WTC11 (cell line): ENCODE results near the gene CPSF3. TPM values are rescaled to one million over a fixed set of nuclear protein-coding genes. Genes with fewer than 3 reads are reported as not detected.

Source experiments
- ATAC-seq: fragments of 200-7000 bp; cut with Tn5 transposase; 2 replicates; pipeline ENCODE4 v1.10.0; 2021; ENCODE audit warnings: mild to moderate bottlenecking, moderate library complexity
- CTCF ChIA-PET: fragments of 300-600 bp; sonication (Branson Sonifier 250); formaldehyde crosslinking; loops from one replicate; lab custom pipeline; 2021; ENCODE audit warnings: antibody characterized with exemption; lab: Charles Lee
- POLR2A ChIA-PET: fragments of 350-600 bp; sonication (Branson Sonifier 250); formaldehyde crosslinking; loops from one replicate; lab custom pipeline; 2021; ENCODE audit warnings: antibody characterized with exemption; lab: Charles Lee
- DNase-seq: peaks from one replicate; pipeline ENCODE4 v3.0.0; 2021; ENCODE audit warnings: low spot score
- H3K27ac Mint-ChIP-seq: 2 replicates; pipeline ENCODE4 v1.8.0; 2021; ENCODE audit warnings: mixed read lengths
- H3K27me3 Mint-ChIP-seq: 2 replicates; pipeline ENCODE4 v1.8.0; 2021; ENCODE audit warnings: low read depth, mild to moderate bottlenecking, moderate library complexity, mixed read lengths
- H3K36me3 Mint-ChIP-seq: 2 replicates; pipeline ENCODE4 v1.8.0; 2021; ENCODE audit warnings: mixed read lengths
- H3K4me1 Mint-ChIP-seq: 2 replicates; pipeline ENCODE4 v1.8.0; 2022; ENCODE audit warnings: mixed read lengths
- H3K4me3 Mint-ChIP-seq: 2 replicates; pipeline ENCODE4 v1.8.0; 2021; ENCODE audit warnings: mild to moderate bottlenecking, moderate library complexity, mixed read lengths
- H3K9me3 Mint-ChIP-seq: 2 replicates; pipeline ENCODE4 v1.8.0; 2021; ENCODE audit warnings: mixed read lengths
- AFF4 ChIP-seq: sonication (generic); formaldehyde crosslinking; IDR thresholded peaks from 2 replicates; pipeline ENCODE4 v1.8.1; 2023; ENCODE audit warnings: mild to moderate bottlenecking, missing genetic modification reagents, borderline replicate concordance
- AR ChIP-seq: fragments of 250-450 bp; sonication (Bioruptor Pico); IDR thresholded peaks from 2 replicates; pipeline ENCODE4 v1.9.0; 2021; ENCODE audit warnings: mild to moderate bottlenecking
- ATF1 ChIP-seq: sonication (generic); formaldehyde crosslinking; IDR thresholded peaks from 2 replicates; pipeline ENCODE4 v1.8.1; 2023; ENCODE audit warnings: mild to moderate bottlenecking, moderate library complexity, missing genetic modification reagents
- CDX4 ChIP-seq: fragments of 250-450 bp; sonication (Bioruptor Pico); IDR thresholded peaks from 2 replicates; pipeline ENCODE4 v1.9.0; 2021; ENCODE audit warnings: moderate library complexity, mild to moderate bottlenecking, inconsistent platforms, borderline replicate concordance
- ELF4 ChIP-seq: sonication (generic); formaldehyde crosslinking; IDR thresholded peaks from 2 replicates; pipeline ENCODE4 v1.8.1; 2022; ENCODE audit warnings: low read depth, mild to moderate bottlenecking, moderate library complexity, missing genetic modification reagents
- ESRRA ChIP-seq: sonication (generic); formaldehyde crosslinking; IDR thresholded peaks from 2 replicates; pipeline ENCODE4 v1.8.1; 2022; ENCODE audit warnings: mild to moderate bottlenecking, missing genetic modification reagents, borderline replicate concordance
- JAZF1 ChIP-seq: fragments of 250-450 bp; sonication (Bioruptor Pico); IDR thresholded peaks from 2 replicates; pipeline ENCODE4 v1.9.0; 2021; ENCODE audit warnings: moderate library complexity, mild to moderate bottlenecking, inconsistent platforms
- RORB ChIP-seq: fragments of 250-450 bp; sonication (Bioruptor Pico); IDR thresholded peaks from 2 replicates; pipeline ENCODE4 v1.9.0; 2021; ENCODE audit warnings: mild to moderate bottlenecking
- SMAD3 ChIP-seq: sonication (generic); formaldehyde crosslinking; IDR thresholded peaks from 2 replicates; pipeline ENCODE4 v1.8.0; 2022; ENCODE audit warnings: missing genetic modification reagents, mild to moderate bottlenecking, borderline replicate concordance
- STAT6 ChIP-seq: sonication (generic); formaldehyde crosslinking; conservative IDR thresholded peaks from 2 replicates; pipeline ENCODE4 v1.8.1; 2023; ENCODE audit warnings: mild to moderate bottlenecking, low read depth, missing genetic modification reagents, moderate library complexity
- ZNF138 ChIP-seq: sonication (generic); formaldehyde crosslinking; conservative IDR thresholded peaks from 2 replicates; pipeline ENCODE4 v1.8.1; 2022; ENCODE audit warnings: mild to moderate bottlenecking, moderate library complexity, missing genetic modification reagents
- ZNF396 ChIP-seq: fragments of 250-450 bp; sonication (Bioruptor Pico); IDR thresholded peaks from 2 replicates; pipeline ENCODE4 v1.8.0; 2021; ENCODE audit warnings: mild to moderate bottlenecking, moderate library complexity, borderline replicate concordance
- total RNA-seq: library from RNA; stranded (reverse); gene quantifications from 3 replicates; pipeline ENCODE4 v1.2.3, GENCODE V29; 2021
- TF ChIP-seq, protein P1 (sequence below): sonication (generic); formaldehyde crosslinking; IDR thresholded peaks from 2 replicates; pipeline ENCODE4 v1.8.0; 2022; ENCODE audit warnings: mild to moderate bottlenecking, missing genetic modification reagents
- TF ChIP-seq, protein P2 (sequence below): fragments of 250-450 bp; sonication (Bioruptor Pico); conservative IDR thresholded peaks from 2 replicates; pipeline ENCODE4 v1.9.0; 2021; ENCODE audit warnings: mild to moderate bottlenecking

The CPSF3 gene
- total RNA-seq, 1 experiment from 2014 or later: 88.4 TPM

GRCh38 chr2:9401646-9402371 is 21.6 kb upstream of the CPSF3 start (continued):
- TF ChIP-seq, protein P1, sequence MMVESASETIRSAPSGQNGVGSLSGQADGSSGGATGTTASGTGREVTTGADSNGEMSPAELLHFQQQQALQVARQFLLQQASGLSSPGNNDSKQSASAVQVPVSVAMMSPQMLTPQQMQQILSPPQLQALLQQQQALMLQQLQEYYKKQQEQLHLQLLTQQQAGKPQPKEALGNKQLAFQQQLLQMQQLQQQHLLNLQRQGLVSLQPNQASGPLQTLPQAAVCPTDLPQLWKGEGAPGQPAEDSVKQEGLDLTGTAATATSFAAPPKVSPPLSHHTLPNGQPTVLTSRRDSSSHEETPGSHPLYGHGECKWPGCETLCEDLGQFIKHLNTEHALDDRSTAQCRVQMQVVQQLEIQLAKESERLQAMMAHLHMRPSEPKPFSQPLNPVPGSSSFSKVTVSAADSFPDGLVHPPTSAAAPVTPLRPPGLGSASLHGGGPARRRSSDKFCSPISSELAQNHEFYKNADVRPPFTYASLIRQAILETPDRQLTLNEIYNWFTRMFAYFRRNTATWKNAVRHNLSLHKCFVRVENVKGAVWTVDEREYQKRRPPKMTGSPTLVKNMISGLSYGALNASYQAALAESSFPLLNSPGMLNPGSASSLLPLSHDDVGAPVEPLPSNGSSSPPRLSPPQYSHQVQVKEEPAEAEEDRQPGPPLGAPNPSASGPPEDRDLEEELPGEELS (CRISPR knock-in tag): no peak
- TF ChIP-seq ZNF396 (CRISPR knock-in tag) (no peak), ZNF138 (no peak), ATF1 (no peak), ELF4 (CRISPR knock-in tag) (no peak), JAZF1 (CRISPR knock-in tag) (no peak)

DNA sequence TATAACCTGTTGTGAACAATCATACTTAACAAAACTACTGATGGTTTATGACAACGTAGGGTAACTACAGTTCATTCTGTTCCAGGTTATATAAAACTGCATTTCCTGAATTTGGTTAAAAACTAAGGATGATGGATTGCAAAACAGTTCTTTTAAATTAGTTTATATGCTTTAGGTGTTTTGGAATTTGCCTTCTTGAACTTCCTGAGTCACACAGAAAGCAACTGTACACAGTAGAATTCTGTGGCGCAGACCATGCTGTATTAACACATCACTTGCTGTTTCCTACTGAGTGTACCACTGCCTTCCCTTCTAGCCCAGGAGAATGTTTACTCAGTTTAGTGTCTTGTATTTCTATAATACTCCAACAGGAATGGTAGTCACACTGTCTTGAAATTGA is 19.5 kb upstream of the CPSF3 start:
- Mint-ChIP-seq H3K36me3 (peaks cover 4% of the 10 kb centered on the region), H3K27ac (no peak overlapping the region), H3K4me3 (no peak overlapping the region), H3K9me3 (no peaks in the 10 kb centered on the region), H3K27me3 (no peaks in the 10 kb centered on the region), H3K4me1 (peaks cover 11% of the 10 kb centered on the region)
- POLR2A ChIA-PET: no interaction called here
- DNase-seq: no peak
- TF ChIP-seq RORB (CRISPR knock-in tag) (no peak), AFF4 (no peak), JAZF1 (CRISPR knock-in tag) (no peak), STAT6 (CRISPR knock-in tag) (no peak), SMAD3 (CRISPR knock-in tag) (no peak), AR (CRISPR knock-in tag) (no peak), ESRRA (no peak), CDX4 (no peak)
- TF ChIP-seq, protein P2, sequence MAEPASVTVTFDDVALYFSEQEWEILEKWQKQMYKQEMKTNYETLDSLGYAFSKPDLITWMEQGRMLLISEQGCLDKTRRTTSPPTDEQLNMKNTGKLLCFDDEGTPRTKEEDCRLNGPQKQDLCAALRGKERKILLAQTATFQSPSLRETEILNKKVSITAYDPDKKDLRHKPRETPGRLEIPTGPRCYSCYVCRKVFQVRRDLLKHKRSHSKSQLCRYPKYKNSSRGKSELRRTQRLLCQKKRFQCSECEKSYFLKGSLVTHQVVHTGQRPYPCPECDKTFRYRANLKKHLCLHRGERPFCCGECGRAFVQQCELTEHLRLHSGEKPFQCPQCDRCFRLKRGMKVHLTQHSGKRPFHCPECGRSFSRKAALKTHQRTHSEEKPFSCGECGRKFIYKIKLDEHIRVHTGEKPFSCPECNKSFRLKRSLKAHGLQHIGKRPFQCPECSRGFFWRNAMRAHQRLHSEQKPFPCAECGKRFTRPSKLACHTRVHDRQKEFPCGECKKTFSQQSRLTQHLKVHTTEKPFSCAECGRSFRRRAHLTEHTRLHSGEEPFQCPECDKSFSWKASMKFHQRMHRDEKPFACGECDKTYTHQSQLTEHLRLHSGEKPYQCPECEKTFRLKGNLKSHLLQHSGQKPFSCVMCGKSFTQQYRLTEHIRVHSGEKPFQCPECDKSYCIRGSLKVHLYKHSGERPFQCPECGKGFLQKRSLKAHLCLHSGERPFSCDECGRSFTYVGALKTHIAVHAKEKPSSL (CRISPR knock-in tag): no peak
- CTCF ChIA-PET: interaction anchor here (0.5 to 2.3 kb wide), 2 partner anchors 33 to 136 kb away, joined by 3 to 8 read pairs; no protein-coding TSS in a partner anchor
- ATAC-seq: no peak
